HEK293 (cell line): ENCODE results near the gene RABAC1.

ENCODE experiments used
- PRDM1 ChIP-seq: fragments of 450-650 bp; formaldehyde crosslinking; IDR thresholded peaks from 2 replicates; pipeline ENCODE4; 2016; ENCODE audit warnings: missing biosample characterization, missing genetic modification characterization
- SP7 ChIP-seq: fragments of 450-650 bp; formaldehyde crosslinking; IDR thresholded peaks from 2 replicates; pipeline ENCODE4 v1.5.1; 2016; ENCODE audit warnings: missing biosample characterization, missing genetic modification characterization
- ZEB2 ChIP-seq: fragments of 450-650 bp; formaldehyde crosslinking; IDR thresholded peaks from 2 replicates; pipeline ENCODE4 v1.5.1; 2016; ENCODE audit warnings: missing biosample characterization, missing genetic modification characterization
- ZFHX2 ChIP-seq: fragments of 450-650 bp; formaldehyde crosslinking; conservative IDR thresholded peaks from 2 replicates; pipeline ENCODE4 v1.5.1; 2016; ENCODE audit warnings: missing biosample characterization, missing genetic modification characterization
- ZFP3 ChIP-seq: fragments of 450-650 bp; formaldehyde crosslinking; IDR thresholded peaks from 2 replicates; pipeline ENCODE4 v1.5.1; 2016; ENCODE audit warnings: low read depth, missing biosample characterization, missing genetic modification characterization
- ZNF112 ChIP-seq: fragments of 450-650 bp; formaldehyde crosslinking; IDR thresholded peaks from 2 replicates; pipeline ENCODE4 v1.5.0; 2017; ENCODE audit warnings: missing biosample characterization, missing genetic modification characterization
- ZNF2 ChIP-seq: fragments of 450-650 bp; formaldehyde crosslinking; IDR thresholded peaks from 2 replicates; pipeline ENCODE4 v1.5.1; 2016; ENCODE audit warnings: missing biosample characterization, missing genetic modification characterization
- ZNF223 ChIP-seq: fragments of 450-650 bp; formaldehyde crosslinking; IDR thresholded peaks from 2 replicates; pipeline ENCODE4 v1.5.1; 2016; ENCODE audit warnings: missing biosample characterization, missing genetic modification characterization
- ZNF324 ChIP-seq: fragments of 450-650 bp; formaldehyde crosslinking; IDR thresholded peaks from 2 replicates; pipeline ENCODE4 v1.5.1; 2016; ENCODE audit warnings: missing biosample characterization, missing genetic modification characterization
- ZNF391 ChIP-seq: fragments of 450-650 bp; formaldehyde crosslinking; IDR thresholded peaks from 2 replicates; pipeline ENCODE4 v1.5.1; 2016; ENCODE audit warnings: low read depth, missing biosample characterization, missing genetic modification characterization, borderline replicate concordance
- ZNF394 ChIP-seq: fragments of 450-650 bp; formaldehyde crosslinking; IDR thresholded peaks from 2 replicates; pipeline ENCODE4 v1.5.1; 2016; ENCODE audit warnings: missing biosample characterization, missing genetic modification characterization, mild to moderate bottlenecking, moderate library complexity, borderline replicate concordance
- ZNF654 ChIP-seq: fragments of 450-650 bp; formaldehyde crosslinking; IDR thresholded peaks from 2 replicates; pipeline ENCODE4 v1.5.1; 2016; ENCODE audit warnings: low read depth, missing biosample characterization, missing genetic modification characterization
- ZNF670 ChIP-seq: fragments of 450-650 bp; formaldehyde crosslinking; IDR thresholded peaks from 2 replicates; pipeline ENCODE4 v1.5.1; 2016; ENCODE audit warnings: missing biosample characterization, missing genetic modification characterization, low read depth
- ZNF707 ChIP-seq: fragments of 450-650 bp; formaldehyde crosslinking; IDR thresholded peaks from 2 replicates; pipeline ENCODE4 v1.5.1; 2016; ENCODE audit warnings: missing biosample characterization, missing genetic modification characterization
- ZNF837 ChIP-seq: fragments of 450-650 bp; formaldehyde crosslinking; IDR thresholded peaks from 2 replicates; pipeline ENCODE4 v1.5.1; 2016; ENCODE audit warnings: missing biosample characterization, missing genetic modification characterization
- ZSCAN16 ChIP-seq: fragments of 450-650 bp; formaldehyde crosslinking; IDR thresholded peaks from 2 replicates; pipeline ENCODE4 v1.5.1; 2016; ENCODE audit warnings: missing biosample characterization, missing genetic modification characterization
- TF ChIP-seq, protein P1 (sequence below): fragments of 450-650 bp; formaldehyde crosslinking; conservative IDR thresholded peaks from 2 replicates; pipeline ENCODE4 v1.5.1; 2016; ENCODE audit warnings: low read depth, missing biosample characterization, missing genetic modification characterization
- TF ChIP-seq, protein P2 (sequence below): fragments of 450-650 bp; formaldehyde crosslinking; IDR thresholded peaks from 2 replicates; pipeline ENCODE4 v1.5.1; 2016; ENCODE audit warnings: missing biosample characterization, missing genetic modification characterization
- TF ChIP-seq, protein P3 (sequence below): fragments of 450-650 bp; formaldehyde crosslinking; IDR thresholded peaks from 2 replicates; pipeline ENCODE4 v1.5.1; 2016; ENCODE audit warnings: missing biosample characterization, missing genetic modification characterization
- TF ChIP-seq, protein P4 (sequence below): fragments of 450-650 bp; formaldehyde crosslinking; IDR thresholded peaks from 2 replicates; pipeline ENCODE4 v1.5.1; 2017; ENCODE audit warnings: missing biosample characterization, missing genetic modification characterization

Gene RABAC1

DNA sequence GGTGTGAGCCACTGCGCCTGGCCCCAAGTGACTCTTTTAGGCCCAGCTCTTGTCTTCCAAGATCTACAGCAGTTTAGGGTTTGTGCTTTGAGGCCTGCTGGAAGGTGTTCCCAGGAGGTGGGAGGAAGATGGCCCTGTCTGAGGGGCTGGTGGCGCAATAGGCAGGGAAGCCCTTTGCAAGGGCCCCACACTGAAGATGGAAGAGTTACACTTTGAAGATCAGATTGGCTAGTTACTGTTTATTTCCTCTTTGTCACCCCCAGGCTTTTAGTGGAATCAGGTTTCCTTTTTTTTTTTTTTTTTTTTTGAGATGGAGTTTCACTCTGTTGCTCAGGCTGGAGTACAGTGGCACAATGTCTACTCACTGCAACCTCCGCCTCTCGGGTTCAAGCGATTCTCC, 1.9 kb upstream of the RABAC1 start (continued):
- TF ChIP-seq, protein P1, sequence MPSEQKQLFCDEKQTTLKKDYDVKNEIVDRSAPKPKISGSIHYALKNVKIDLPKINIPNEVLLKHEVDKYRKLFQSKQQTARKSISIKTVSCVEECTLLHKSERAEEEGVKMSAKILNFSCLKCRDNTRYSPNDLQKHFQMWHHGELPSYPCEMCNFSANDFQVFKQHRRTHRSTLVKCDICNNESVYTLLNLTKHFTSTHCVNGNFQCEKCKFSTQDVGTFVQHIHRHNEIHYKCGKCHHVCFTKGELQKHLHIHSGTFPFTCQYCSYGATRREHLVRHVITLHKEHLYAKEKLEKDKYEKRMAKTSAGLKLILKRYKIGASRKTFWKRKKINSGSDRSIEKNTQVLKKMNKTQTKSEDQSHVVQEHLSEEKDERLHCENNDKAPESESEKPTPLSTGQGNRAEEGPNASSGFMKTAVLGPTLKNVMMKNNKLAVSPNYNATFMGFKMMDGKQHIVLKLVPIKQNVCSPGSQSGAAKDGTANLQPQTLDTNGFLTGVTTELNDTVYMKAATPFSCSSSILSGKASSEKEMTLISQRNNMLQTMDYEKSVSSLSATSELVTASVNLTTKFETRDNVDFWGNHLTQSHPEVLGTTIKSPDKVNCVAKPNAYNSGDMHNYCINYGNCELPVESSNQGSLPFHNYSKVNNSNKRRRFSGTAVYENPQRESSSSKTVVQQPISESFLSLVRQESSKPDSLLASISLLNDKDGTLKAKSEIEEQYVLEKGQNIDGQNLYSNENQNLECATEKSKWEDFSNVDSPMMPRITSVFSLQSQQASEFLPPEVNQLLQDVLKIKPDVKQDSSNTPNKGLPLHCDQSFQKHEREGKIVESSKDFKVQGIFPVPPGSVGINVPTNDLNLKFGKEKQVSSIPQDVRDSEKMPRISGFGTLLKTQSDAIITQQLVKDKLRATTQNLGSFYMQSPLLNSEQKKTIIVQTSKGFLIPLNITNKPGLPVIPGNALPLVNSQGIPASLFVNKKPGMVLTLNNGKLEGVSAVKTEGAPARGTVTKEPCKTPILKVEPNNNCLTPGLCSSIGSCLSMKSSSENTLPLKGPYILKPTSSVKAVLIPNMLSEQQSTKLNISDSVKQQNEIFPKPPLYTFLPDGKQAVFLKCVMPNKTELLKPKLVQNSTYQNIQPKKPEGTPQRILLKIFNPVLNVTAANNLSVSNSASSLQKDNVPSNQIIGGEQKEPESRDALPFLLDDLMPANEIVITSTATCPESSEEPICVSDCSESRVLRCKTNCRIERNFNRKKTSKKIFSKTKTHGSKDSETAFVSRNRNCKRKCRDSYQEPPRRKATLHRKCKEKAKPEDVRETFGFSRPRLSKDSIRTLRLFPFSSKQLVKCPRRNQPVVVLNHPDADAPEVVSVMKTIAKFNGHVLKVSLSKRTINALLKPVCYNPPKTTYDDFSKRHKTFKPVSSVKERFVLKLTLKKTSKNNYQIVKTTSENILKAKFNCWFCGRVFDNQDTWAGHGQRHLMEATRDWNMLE (tag by site-specific recombination), result no peak
- TF ChIP-seq ZNF707 (tag by site-specific recombination), result no peak
- TF ChIP-seq ZNF112 (tag by site-specific recombination), result no peak
- no peak for TF ChIP-seq ZSCAN16
- TF ChIP-seq ZNF837, result no peak
- TF ChIP-seq ZNF223 (tag by site-specific recombination), result no peak
- no peak for TF ChIP-seq ZNF654 (tag by site-specific recombination)
- no peak for TF ChIP-seq ZNF2
- TF ChIP-seq, protein P2, sequence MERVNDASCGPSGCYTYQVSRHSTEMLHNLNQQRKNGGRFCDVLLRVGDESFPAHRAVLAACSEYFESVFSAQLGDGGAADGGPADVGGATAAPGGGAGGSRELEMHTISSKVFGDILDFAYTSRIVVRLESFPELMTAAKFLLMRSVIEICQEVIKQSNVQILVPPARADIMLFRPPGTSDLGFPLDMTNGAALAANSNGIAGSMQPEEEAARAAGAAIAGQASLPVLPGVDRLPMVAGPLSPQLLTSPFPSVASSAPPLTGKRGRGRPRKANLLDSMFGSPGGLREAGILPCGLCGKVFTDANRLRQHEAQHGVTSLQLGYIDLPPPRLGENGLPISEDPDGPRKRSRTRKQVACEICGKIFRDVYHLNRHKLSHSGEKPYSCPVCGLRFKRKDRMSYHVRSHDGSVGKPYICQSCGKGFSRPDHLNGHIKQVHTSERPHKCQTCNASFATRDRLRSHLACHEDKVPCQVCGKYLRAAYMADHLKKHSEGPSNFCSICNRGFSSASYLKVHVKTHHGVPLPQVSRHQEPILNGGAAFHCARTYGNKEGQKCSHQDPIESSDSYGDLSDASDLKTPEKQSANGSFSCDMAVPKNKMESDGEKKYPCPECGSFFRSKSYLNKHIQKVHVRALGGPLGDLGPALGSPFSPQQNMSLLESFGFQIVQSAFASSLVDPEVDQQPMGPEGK, result peak; percentile 69
- no peak for TF ChIP-seq ZNF394 (tag by site-specific recombination)
- TF ChIP-seq PRDM1, result no peak
- TF ChIP-seq ZFP3 (tag by site-specific recombination), result no peak
- peak; percentile 22; the same call in 1 of the 2 replicates for TF ChIP-seq SP7
- TF ChIP-seq ZNF391 (tag by site-specific recombination), result no peak
- no peak for TF ChIP-seq ZFHX2 (tag by site-specific recombination)
- TF ChIP-seq, protein P3, sequence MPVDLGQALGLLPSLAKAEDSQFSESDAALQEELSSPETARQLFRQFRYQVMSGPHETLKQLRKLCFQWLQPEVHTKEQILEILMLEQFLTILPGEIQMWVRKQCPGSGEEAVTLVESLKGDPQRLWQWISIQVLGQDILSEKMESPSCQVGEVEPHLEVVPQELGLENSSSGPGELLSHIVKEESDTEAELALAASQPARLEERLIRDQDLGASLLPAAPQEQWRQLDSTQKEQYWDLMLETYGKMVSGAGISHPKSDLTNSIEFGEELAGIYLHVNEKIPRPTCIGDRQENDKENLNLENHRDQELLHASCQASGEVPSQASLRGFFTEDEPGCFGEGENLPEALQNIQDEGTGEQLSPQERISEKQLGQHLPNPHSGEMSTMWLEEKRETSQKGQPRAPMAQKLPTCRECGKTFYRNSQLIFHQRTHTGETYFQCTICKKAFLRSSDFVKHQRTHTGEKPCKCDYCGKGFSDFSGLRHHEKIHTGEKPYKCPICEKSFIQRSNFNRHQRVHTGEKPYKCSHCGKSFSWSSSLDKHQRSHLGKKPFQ, result peak; percentile 52; the same call in 1 of the 2 replicates
- 0 out of 2 replicates have a peak, but pooled peaks have one; percentile 17 for TF ChIP-seq ZEB2 (tag by site-specific recombination)
- TF ChIP-seq, protein P4, sequence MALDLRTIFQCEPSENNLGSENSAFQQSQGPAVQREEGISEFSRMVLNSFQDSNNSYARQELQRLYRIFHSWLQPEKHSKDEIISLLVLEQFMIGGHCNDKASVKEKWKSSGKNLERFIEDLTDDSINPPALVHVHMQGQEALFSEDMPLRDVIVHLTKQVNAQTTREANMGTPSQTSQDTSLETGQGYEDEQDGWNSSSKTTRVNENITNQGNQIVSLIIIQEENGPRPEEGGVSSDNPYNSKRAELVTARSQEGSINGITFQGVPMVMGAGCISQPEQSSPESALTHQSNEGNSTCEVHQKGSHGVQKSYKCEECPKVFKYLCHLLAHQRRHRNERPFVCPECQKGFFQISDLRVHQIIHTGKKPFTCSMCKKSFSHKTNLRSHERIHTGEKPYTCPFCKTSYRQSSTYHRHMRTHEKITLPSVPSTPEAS (tag by site-specific recombination), result no peak
- TF ChIP-seq ZNF670 (tag by site-specific recombination), result no peak
- no peak for TF ChIP-seq ZNF324 (tag by site-specific recombination)
- TF ChIP-seq, all 188 proteins: peak for 13
